A549 (cell line): ENCODE results near the gene TEDDM1. TPM values are rescaled to one million over a fixed set of nuclear protein-coding genes. Genes with fewer than 3 reads are reported as not detected.

Source experiments
- ATAC-seq, 2 experiments: fragments of 200-7000 bp in 1 of 2; fragments of >200 bp in 1 of 2; cut with Nextera tagmentation in 1 of 2; cut with Tn5 transposase in 1 of 2; 3 replicates each; pipeline versions ENCODE4 v1.8.0 to v1.9.1; 2018 to 2020; ENCODE audit warnings: mild to moderate bottlenecking in 1 of 2, moderate library complexity in 1 of 2
- CTCF ChIA-PET: fragments of 300-600 bp; sonication (Branson Sonifier 250); formaldehyde crosslinking; extraction: SDS; loops from one replicate; lab custom pipeline; 2021; ENCODE audit warnings: antibody characterized with exemption, inconsistent platforms; lab: Yijun Ruan, JAX
- POLR2A ChIA-PET: fragments of 350-600 bp; formaldehyde crosslinking; extraction: SDS; loops from one replicate; lab custom pipeline; 2021; ENCODE audit warnings: antibody characterized with exemption, inconsistent platforms; lab: Yijun Ruan, JAX
- DNase-seq, 2 experiments: peaks; one replicate each; pipeline versions ENCODE4 v3.0.0 to v3.0.0-alpha.2; 2011 to 2016; ENCODE audit warnings: low read depth in 1 of 2, low spot score in 1 of 2
- FAIRE-seq: peaks from 2 replicates; lab custom pipeline; 2011; peaks lifted over from hg19 to GRCh38; lab: Jason Lieb, UNC
- H3K27ac ChIP-seq, 2 experiments: fragments of >200 bp; sonication (Bioruptor Twin); formaldehyde crosslinking; 3 replicates each; pipeline ENCODE4 v1.5.1; 2016 to 2017
- H3K4me1 ChIP-seq: fragments of >200 bp; sonication (Bioruptor Twin); formaldehyde crosslinking; 3 replicates; pipeline ENCODE4 v1.6.1; 2016
- H3K4me2 ChIP-seq: fragments of >200 bp; sonication (Bioruptor Twin); formaldehyde crosslinking; 3 replicates; pipeline ENCODE4 v1.6.1; 2016
- H3K4me3 ChIP-seq: fragments of >200 bp; sonication (Bioruptor Twin); formaldehyde crosslinking; 3 replicates; pipeline ENCODE4 v1.5.1; 2016
- H3K9me3 ChIP-seq: fragments of >200 bp; sonication (Bioruptor Twin); formaldehyde crosslinking; 3 replicates; pipeline ENCODE4 v1.6.1; 2016
- BCL3 ChIP-seq: fragments of >200 bp; sonication (Bioruptor Twin); formaldehyde crosslinking; IDR thresholded peaks from 3 replicates; pipeline ENCODE4 v1.6.1; 2016
- CBX8 ChIP-seq: fragments of 200-600 bp; sonication (generic); IDR thresholded peaks from 2 replicates; pipeline ENCODE4 v1.6.1; 2016
- CHD2 ChIP-seq: fragments of 150-350 bp; IDR thresholded peaks from 2 replicates; pipeline ENCODE4 v1.6.1; 2014; ENCODE audit warnings: low read length; ENCODE audit not compliant: partially characterized antibody
- ELK1 ChIP-seq: fragments of 150-350 bp; IDR thresholded peaks from 2 replicates; pipeline ENCODE4 v1.6.1; 2014; ENCODE audit warnings: low read depth, mild to moderate bottlenecking, low read length
- FOSB ChIP-seq: fragments of 250-450 bp; sonication (Bioruptor Pico); IDR thresholded peaks from 2 replicates; pipeline ENCODE4 v1.5.0; 2020; ENCODE audit warnings: mild to moderate bottlenecking, moderate library complexity
- FOXS1 ChIP-seq: fragments of 250-450 bp; sonication (Bioruptor Pico); IDR thresholded peaks from 2 replicates; pipeline ENCODE4 v1.5.0; 2020; ENCODE audit warnings: mild to moderate bottlenecking, moderate library complexity
- GATA3 ChIP-seq: IDR thresholded peaks from 2 replicates; pipeline ENCODE4 v1.6.1; 2012; ENCODE audit warnings: borderline replicate concordance
- HES2 ChIP-seq: fragments of >200 bp; sonication (Bioruptor Twin); formaldehyde crosslinking; IDR thresholded peaks from 2 replicates; pipeline ENCODE4 v1.6.1; 2016
- HEYL ChIP-seq: fragments of 250-450 bp; sonication (Bioruptor Pico); IDR thresholded peaks from 2 replicates; pipeline ENCODE4 v1.8.0; 2021; ENCODE audit warnings: mild to moderate bottlenecking, moderate library complexity
- HOXA7 ChIP-seq: fragments of 250-450 bp; sonication (Bioruptor Pico); IDR thresholded peaks from 2 replicates; pipeline ENCODE4 v1.5.0; 2020; ENCODE audit warnings: mild to moderate bottlenecking, moderate library complexity
- HOXB13 ChIP-seq: fragments of 250-450 bp; sonication (Bioruptor Pico); IDR thresholded peaks from 2 replicates; pipeline ENCODE4 v1.5.0; 2020; ENCODE audit warnings: low read depth, mild to moderate bottlenecking, moderate library complexity
- HOXB5 ChIP-seq: fragments of 250-450 bp; sonication (Bioruptor Pico); IDR thresholded peaks from 2 replicates; pipeline ENCODE4 v1.5.0; 2020; ENCODE audit warnings: mild to moderate bottlenecking, moderate library complexity
- KDM1A ChIP-seq: fragments of 200-600 bp; sonication (generic); IDR thresholded peaks from 2 replicates; pipeline ENCODE4 v1.6.1; 2016; ENCODE audit warnings: low read depth, mild to moderate bottlenecking
- KDM5A ChIP-seq: fragments of 200-600 bp; sonication (generic); IDR thresholded peaks from 2 replicates; pipeline ENCODE4 v1.6.1; 2016; ENCODE audit warnings: antibody characterized with exemption, mild to moderate bottlenecking
- MAFK ChIP-seq: fragments of 450-650 bp; IDR thresholded peaks from 2 replicates; pipeline ENCODE4 v1.6.1; 2014; ENCODE audit not compliant: partially characterized antibody
- MAX ChIP-seq: IDR thresholded peaks from 2 replicates; pipeline ENCODE4 v1.6.1; 2012
- MAZ ChIP-seq: fragments of 150-350 bp; IDR thresholded peaks from 2 replicates; pipeline ENCODE4 v1.6.1; 2014; ENCODE audit warnings: antibody characterized with exemption, low read depth, low read length, borderline replicate concordance
- MYC ChIP-seq: IDR thresholded peaks from 2 replicates; pipeline ENCODE4 v1.6.1; 2012; ENCODE audit warnings: mild to moderate bottlenecking, inconsistent platforms, low read length, improper control_type of control experiment, borderline replicate concordance
- NR3C1 ChIP-seq: fragments of >200 bp; sonication (Bioruptor Twin); formaldehyde crosslinking; IDR thresholded peaks from 3 replicates; pipeline ENCODE4 v1.6.1; 2017
- POLR2AphosphoS2 ChIP-seq: conservative IDR thresholded peaks from 2 replicates; pipeline ENCODE4 v1.6.1; 2012; ENCODE audit warnings: low read length, improper control_type of control experiment, inconsistent platforms
- RFX5 ChIP-seq: fragments of 450-650 bp; IDR thresholded peaks from 2 replicates; pipeline ENCODE4 v1.7.1; 2014; ENCODE audit warnings: antibody characterized with exemption, mild to moderate bottlenecking, moderate library complexity
- RNF2 ChIP-seq: fragments of 200-600 bp; sonication (generic); IDR thresholded peaks from 2 replicates; pipeline ENCODE4 v1.6.1; 2016; ENCODE audit warnings: low read depth, mild to moderate bottlenecking, antibody characterized with exemption, moderate library complexity, borderline replicate concordance
- TFCP2L1 ChIP-seq: fragments of 250-450 bp; sonication (Bioruptor Pico); IDR thresholded peaks from 2 replicates; pipeline ENCODE4 v1.5.0; 2021; ENCODE audit warnings: mild to moderate bottlenecking
- ZFP36 ChIP-seq: fragments of 450-650 bp; IDR thresholded peaks from 2 replicates; pipeline ENCODE4 v1.6.1; 2014; ENCODE audit warnings: borderline replicate concordance; ENCODE audit not compliant: partially characterized antibody
- ZSCAN20 ChIP-seq: fragments of 250-450 bp; sonication (Bioruptor Pico); IDR thresholded peaks from 2 replicates; pipeline ENCODE4 v1.8.0; 2022; ENCODE audit warnings: mild to moderate bottlenecking, moderate library complexity
- WGBS: methylation state at CpG from one replicate; pipeline ENCODE4 v1.1.6; 2017; ENCODE audit errors: missing lambda C conversion rate; 5-methylcytosine and 5-hydroxymethylcytosine counted together
- polyA plus RNA-seq, 4 experiments: library from polyadenylated mRNA; depleted of rRNA in 3 of 4; stranded (reverse); fragments of >200 nt; fragmentation: RNase III in 1 of 4; extraction: RNeasy Plus Mini Kit Qiagen cat#74134 plus additional on column Dnase treatment in 1 of 4; gene quantifications; 2 replicates in 3 of 4; 3 replicates in 1 of 4; pipeline ENCODE4 v1.2.3, GENCODE V29; 2011 to 2017
- TF ChIP-seq, protein P1 (sequence below): fragments of 200-600 bp; sonication (generic); IDR thresholded peaks from 2 replicates; pipeline ENCODE4 v1.6.1; 2016; ENCODE audit warnings: antibody characterized with exemption, mild to moderate bottlenecking, moderate library complexity

Gene TEDDM1
- polyA plus RNA-seq, 2 of the 4 experiments (the other 2 are of a cell fraction): not detected

- POLR2A ChIA-PET: no interaction called here
- no peak for TF ChIP-seq HOXB13 (CRISPR knock-in tag)
- no peak for TF ChIP-seq KDM5A
- no peak for TF ChIP-seq HOXA7 (CRISPR knock-in tag)
- 0% methylated on average over 1 of the region's 1 CpG for WGBS
- no peak overlapping the region for H3K4me3 ChIP-seq
- DNase-seq: no peak
- FAIRE-seq: no peak
- no peak for ATAC-seq
- no peaks in the 10 kb centered on the region for H3K4me1 ChIP-seq
- no peak overlapping the region for H3K27ac ChIP-seq
- CTCF ChIA-PET: interaction anchor here (1.1 kb wide), 1 partner anchor 357 kb away, joined by 3 read pairs; no protein-coding TSS in a partner anchor
- H3K9me3 ChIP-seq: no peaks in the 10 kb centered on the region
- no peak overlapping the region for H3K4me2 ChIP-seq
Observed at GRCh38 chr1:182442333-182442732, 41.9 kb upstream of the TEDDM1 start.

DNA sequence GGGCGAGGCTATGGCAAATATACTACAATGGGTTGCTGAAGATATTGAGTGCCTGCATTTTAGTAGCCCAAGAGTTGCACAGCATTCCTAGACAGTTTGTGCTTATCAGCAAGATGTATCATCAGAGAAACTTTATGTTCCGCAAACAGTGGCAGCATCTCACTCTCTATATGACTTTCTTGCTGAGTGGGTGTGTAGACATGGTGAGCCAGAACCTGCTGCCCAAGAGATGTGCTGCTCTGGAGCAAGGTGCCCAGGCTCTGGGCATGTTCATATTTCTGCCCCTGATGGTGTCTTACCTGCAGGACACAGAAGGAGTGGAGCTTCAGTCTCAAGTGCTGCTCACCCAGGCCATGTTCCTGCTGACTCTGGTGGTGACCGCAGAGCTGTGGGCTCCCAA lies 41.3 kb upstream of the TEDDM1 start:
- Histone ChIP-seq H3K4me3 (no peak overlapping the region), H3K9me3 (no peaks in the 10 kb centered on the region)
- POLR2A ChIA-PET: no interaction called here
- TF ChIP-seq MYC (no peak), KDM1A (no peak), CHD2 (no peak), TFCP2L1 (CRISPR knock-in tag) (no peak), ZFP36 (no peak), FOXS1 (CRISPR knock-in tag) (no peak), ZSCAN20 (CRISPR knock-in tag) (no peak)
- TF ChIP-seq, all 56 proteins: peak for 0
- Histone ChIP-seq H3K4me1 (no peaks in the 10 kb centered on the region), H3K4me2 (no peak overlapping the region), H3K27ac (no peak overlapping the region)
- no peak for ATAC-seq
- CTCF ChIA-PET: interaction anchor here (1.1 kb wide), 1 partner anchor 357 kb away, joined by 3 read pairs; no protein-coding TSS in a partner anchor
- DNase-seq: no peak
- 41% methylated on average over 3 of the region's 3 CpGs for WGBS
- FAIRE-seq: no peak

- no peaks in the 10 kb centered on the region for H3K9me3 ChIP-seq
- no peak overlapping the region for H3K4me3 ChIP-seq
- DNase-seq (no peak), FAIRE-seq (no peak), ATAC-seq (no peak)
- 0% methylated on average over 1 of the region's 1 CpG for WGBS
- H3K4me1 ChIP-seq: no peaks in the 10 kb centered on the region
- CTCF ChIA-PET: no interaction called here
- TF ChIP-seq RNF2 (no peak), MAX (no peak), GATA3 (no peak), RFX5 (no peak), TFCP2L1 (CRISPR knock-in tag) (no peak), CBX8 (no peak), BCL3 (no peak), KDM5A (no peak)
- H3K27ac ChIP-seq: no peak overlapping the region
- H3K4me2 ChIP-seq: no peak overlapping the region
- POLR2A ChIA-PET: no interaction called here
Observed at GRCh38 chr1:182438326-182438725, 37.9 kb upstream of the TEDDM1 start.

DNA sequence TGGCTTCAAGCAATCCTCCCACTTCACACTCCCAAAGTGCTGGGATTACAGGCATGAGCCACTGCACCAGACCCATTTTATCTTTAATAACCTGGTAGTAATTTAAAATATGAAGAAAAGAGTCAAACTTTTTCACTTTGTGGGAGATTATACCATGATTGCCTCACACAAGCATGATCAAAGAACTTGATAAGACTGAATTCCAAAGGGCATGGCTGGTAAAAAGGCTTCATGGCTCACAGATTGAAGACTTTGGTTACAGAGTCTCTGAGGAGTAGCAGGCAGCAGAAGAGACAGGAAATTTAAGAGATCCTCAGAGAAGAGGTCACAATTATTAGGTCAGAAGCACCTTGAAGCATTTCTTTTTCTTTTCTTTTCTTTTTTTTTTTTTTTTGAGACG lies 33.1 kb upstream of the TEDDM1 start:
- no peak overlapping the region for H3K27ac ChIP-seq
- DNase-seq (no peak), FAIRE-seq (no peak), ATAC-seq (no peak)
- ChIA-PET CTCF (interaction anchor here (0.6 kb wide), 1 partner anchor 27 kb away, joined by 3 read pairs; no protein-coding TSS in a partner anchor), POLR2A (no interaction called here)
- H3K9me3 ChIP-seq: no peaks in the 10 kb centered on the region
- H3K4me1 ChIP-seq: no peaks in the 10 kb centered on the region
- 83% methylated on average over 1 of the region's 1 CpG for WGBS
- H3K4me3 ChIP-seq: no peak overlapping the region
- no peak overlapping the region for H3K4me2 ChIP-seq
- no peak for TF ChIP-seq ELK1
- no peak for TF ChIP-seq HES2
- no peak for TF ChIP-seq NR3C1
- TF ChIP-seq, protein P1, sequence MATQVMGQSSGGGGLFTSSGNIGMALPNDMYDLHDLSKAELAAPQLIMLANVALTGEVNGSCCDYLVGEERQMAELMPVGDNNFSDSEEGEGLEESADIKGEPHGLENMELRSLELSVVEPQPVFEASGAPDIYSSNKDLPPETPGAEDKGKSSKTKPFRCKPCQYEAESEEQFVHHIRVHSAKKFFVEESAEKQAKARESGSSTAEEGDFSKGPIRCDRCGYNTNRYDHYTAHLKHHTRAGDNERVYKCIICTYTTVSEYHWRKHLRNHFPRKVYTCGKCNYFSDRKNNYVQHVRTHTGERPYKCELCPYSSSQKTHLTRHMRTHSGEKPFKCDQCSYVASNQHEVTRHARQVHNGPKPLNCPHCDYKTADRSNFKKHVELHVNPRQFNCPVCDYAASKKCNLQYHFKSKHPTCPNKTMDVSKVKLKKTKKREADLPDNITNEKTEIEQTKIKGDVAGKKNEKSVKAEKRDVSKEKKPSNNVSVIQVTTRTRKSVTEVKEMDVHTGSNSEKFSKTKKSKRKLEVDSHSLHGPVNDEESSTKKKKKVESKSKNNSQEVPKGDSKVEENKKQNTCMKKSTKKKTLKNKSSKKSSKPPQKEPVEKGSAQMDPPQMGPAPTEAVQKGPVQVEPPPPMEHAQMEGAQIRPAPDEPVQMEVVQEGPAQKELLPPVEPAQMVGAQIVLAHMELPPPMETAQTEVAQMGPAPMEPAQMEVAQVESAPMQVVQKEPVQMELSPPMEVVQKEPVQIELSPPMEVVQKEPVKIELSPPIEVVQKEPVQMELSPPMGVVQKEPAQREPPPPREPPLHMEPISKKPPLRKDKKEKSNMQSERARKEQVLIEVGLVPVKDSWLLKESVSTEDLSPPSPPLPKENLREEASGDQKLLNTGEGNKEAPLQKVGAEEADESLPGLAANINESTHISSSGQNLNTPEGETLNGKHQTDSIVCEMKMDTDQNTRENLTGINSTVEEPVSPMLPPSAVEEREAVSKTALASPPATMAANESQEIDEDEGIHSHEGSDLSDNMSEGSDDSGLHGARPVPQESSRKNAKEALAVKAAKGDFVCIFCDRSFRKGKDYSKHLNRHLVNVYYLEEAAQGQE: no peak
- no peak for TF ChIP-seq FOSB (CRISPR knock-in tag)
- no peak for TF ChIP-seq POLR2AphosphoS2
- TF ChIP-seq HOXB5: no peak
- no peak for TF ChIP-seq CHD2
- no peak for TF ChIP-seq RFX5
- TF ChIP-seq MAFK: no peak
- TF ChIP-seq HEYL: no peak
- no peak for TF ChIP-seq MAZ
